ENCODE results near the gene PAFAH1B2. TPM values are rescaled to one million over a fixed set of nuclear protein-coding genes. Genes with fewer than 3 reads are reported as not detected.

The PAFAH1B2 gene
- total and polyA plus RNA-seq, 10 donors, result 14.3 to 80.4 (median 63.7) TPM

- peak overlapping the region in 4 of 8 donors; percentile 72 to 78 (median 77) for H3K27ac ChIP-seq
- peaks cover 0 to 74% (median 24%) of the 10 kb centered on the region in 6 donors for H3K4me1 ChIP-seq
- TF ChIP-seq POLR2A (IDR thresholded peaks at IDR 0.05) (no peak), CTCF (IDR thresholded peaks at IDR 0.05 in 8 of 11, conservative IDR thresholded peaks at IDR 0.05 in 3 of 11) (no peak), POLR2AphosphoS5 (IDR thresholded peaks at IDR 0.05) (peak in 1 of 3 donors; percentile 21)
- no peak overlapping the region for H3K4me3 ChIP-seq
- DNase-seq, result no peak
- WGBS, 5 donors, result 88 to 92% (median 91%) methylated on average over 8 of the region's 8 CpGs
- intact Hi-C loops (cut with DNase I; ENCODE audit: low total_unique reads), result no loop called here
- peaks cover 2 to 100% (median 93%) of the 10 kb centered on the region in 6 donors for H3K36me3 ChIP-seq
- no peaks in the 10 kb centered on the region for H3K9me3 ChIP-seq
- no peaks in the 10 kb centered on the region for H3K27me3 ChIP-seq (replicated peaks in 1 of 7)
Observed at GRCh38 chr11:117219455-117219854, 75.4 kb downstream of the PAFAH1B2 start.

GRCh38 chr11:117219995-117220394, 75.9 kb downstream of the PAFAH1B2 start:
- no peak for TF ChIP-seq POLR2A (IDR thresholded peaks at IDR 0.05)
- no peak for TF ChIP-seq POLR2AphosphoS5 (IDR thresholded peaks at IDR 0.05)
- TF ChIP-seq CTCF (IDR thresholded peaks at IDR 0.05 in 8 of 11, conservative IDR thresholded peaks at IDR 0.05 in 3 of 11), result no peak
- H3K9me3 ChIP-seq, result no peaks in the 10 kb centered on the region
- no peak overlapping the region for H3K4me3 ChIP-seq
- no peaks in the 10 kb centered on the region for H3K27me3 ChIP-seq (replicated peaks in 1 of 7)
- peaks cover 0 to 75% (median 30%) of the 10 kb centered on the region in 6 donors for H3K4me1 ChIP-seq
- H3K27ac ChIP-seq, result peak overlapping the region in 7 of 8 donors; percentile 18 to 78 (median 72)
- intact Hi-C loops (cut with DNase I; ENCODE audit: low total_unique reads), result loop anchor here (10.0 kb wide), 2 partner anchors 115 to 345 kb away; no protein-coding TSS in a partner anchor
- DNase-seq, result no peak
- H3K36me3 ChIP-seq, result peaks cover 2 to 100% (median 92%) of the 10 kb centered on the region in 6 donors
- 95 to 99% (median 97%) methylated on average over 4 of the region's 4 CpGs for WGBS, 5 donors

GRCh38 chr11:117220568-117220967, 76.5 kb downstream of the PAFAH1B2 start:
- Histone ChIP-seq H3K4me3 (no peak overlapping the region), H3K27me3 (replicated peaks in 1 of 7) (no peaks in the 10 kb centered on the region), H3K27ac (peak overlapping the region in 7 of 8 donors; percentile 49 to 78 (median 72)), H3K9me3 (no peaks in the 10 kb centered on the region), H3K4me1 (peaks cover 0 to 81% (median 33%) of the 10 kb centered on the region in 6 donors), H3K36me3 (peaks cover 2 to 100% (median 96%) of the 10 kb centered on the region in 6 donors)
- intact Hi-C loops (cut with DNase I; ENCODE audit: low total_unique reads), result loop anchor here (10.0 kb wide), 2 partner anchors 116 to 346 kb away; no protein-coding TSS in a partner anchor
- 66 to 90% (median 87%) methylated on average over 8 to 9 of the region's 9 CpGs for WGBS, 5 donors
- DNase-seq, result no peak
- TF ChIP-seq CTCF (IDR thresholded peaks at IDR 0.05 in 8 of 11, conservative IDR thresholded peaks at IDR 0.05 in 3 of 11), result no peak
- TF ChIP-seq POLR2A (IDR thresholded peaks at IDR 0.05), result no peak
- peak; percentile 47 to 75 (median 65) for TF ChIP-seq POLR2AphosphoS5 (IDR thresholded peaks at IDR 0.05)

GRCh38 chr11:117220999-117221774, 77.1 kb downstream of the PAFAH1B2 start:
- H3K36me3 ChIP-seq, result peaks cover 2 to 100% (median 94%) of the 10 kb centered on the region in 6 donors
- DNase-seq, result no peak
- TF ChIP-seq POLR2A (IDR thresholded peaks at IDR 0.05) (no peak), CTCF (IDR thresholded peaks at IDR 0.05 in 8 of 11, conservative IDR thresholded peaks at IDR 0.05 in 3 of 11) (no peak), POLR2AphosphoS5 (IDR thresholded peaks at IDR 0.05) (no peak)

More at GRCh38 chr11:117220999-117221774, 77.1 kb downstream of the PAFAH1B2 start:
- H3K4me3 ChIP-seq, result no peak overlapping the region
- intact Hi-C loops (cut with DNase I; ENCODE audit: low total_unique reads), result loop anchor here (10.0 kb wide), 2 partner anchors 116 to 346 kb away; no protein-coding TSS in a partner anchor
- WGBS, 5 donors, result 74 to 87% (median 80%) methylated on average over 7 of the region's 7 CpGs
- H3K27ac ChIP-seq, result peak overlapping the region in 7 of 8 donors; percentile 49 to 78 (median 72)
- H3K9me3 ChIP-seq, result no peaks in the 10 kb centered on the region
- H3K27me3 ChIP-seq (replicated peaks in 1 of 7), result no peaks in the 10 kb centered on the region
- H3K4me1 ChIP-seq, result peaks cover 0 to 87% (median 37%) of the 10 kb centered on the region in 6 donors
